Measurements from ENCODE around the gene RPE65.
"Not testable (repeated sequence)": the region's sequence is repeated elsewhere in the genome, so short reads cannot be mapped to it uniquely, and the experiment has no call there.

The RPE65 gene

DNA sequence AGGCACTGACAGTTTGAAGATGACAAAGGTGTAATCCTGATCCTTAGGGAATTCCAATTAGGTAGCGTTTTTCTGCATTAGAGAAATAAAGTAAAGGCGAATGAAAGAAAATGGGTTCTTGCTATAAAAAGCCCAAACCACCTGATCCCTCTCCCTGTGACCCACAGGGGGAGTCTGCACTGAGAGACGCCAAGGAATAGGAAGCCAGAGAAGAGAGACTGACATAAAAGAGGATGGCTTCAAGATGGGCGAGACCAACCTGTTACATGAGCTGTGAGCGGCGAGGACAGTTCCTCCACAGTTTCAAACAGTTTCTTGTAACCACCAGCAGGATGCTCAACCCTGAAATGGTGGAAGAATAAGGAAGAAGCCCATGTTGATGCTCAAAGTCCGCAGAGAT lies 1.4 kb downstream of the RPE65 start:
- DNase-seq, result no peak

DNA sequence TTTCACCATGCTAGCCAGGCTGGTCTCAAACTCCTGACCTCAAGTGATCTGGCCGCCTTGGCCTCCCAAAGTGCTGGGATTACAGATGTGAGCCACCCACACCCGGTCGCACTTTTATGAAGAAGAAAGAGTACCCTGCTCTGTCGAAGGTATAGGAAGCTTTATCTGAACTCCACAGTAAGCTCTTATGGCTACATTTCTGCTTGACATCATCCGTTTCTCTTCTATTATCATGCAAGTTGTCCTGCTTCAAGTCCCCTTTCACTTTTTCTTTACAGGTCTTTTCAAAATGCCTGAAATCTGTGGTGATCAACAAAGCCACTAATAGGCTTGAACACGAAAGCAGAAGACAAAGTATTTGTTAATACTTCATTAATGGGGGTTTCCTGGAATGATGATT lies 4.0 kb downstream of the RPE65 start:
- no peak for DNase-seq

DNA sequence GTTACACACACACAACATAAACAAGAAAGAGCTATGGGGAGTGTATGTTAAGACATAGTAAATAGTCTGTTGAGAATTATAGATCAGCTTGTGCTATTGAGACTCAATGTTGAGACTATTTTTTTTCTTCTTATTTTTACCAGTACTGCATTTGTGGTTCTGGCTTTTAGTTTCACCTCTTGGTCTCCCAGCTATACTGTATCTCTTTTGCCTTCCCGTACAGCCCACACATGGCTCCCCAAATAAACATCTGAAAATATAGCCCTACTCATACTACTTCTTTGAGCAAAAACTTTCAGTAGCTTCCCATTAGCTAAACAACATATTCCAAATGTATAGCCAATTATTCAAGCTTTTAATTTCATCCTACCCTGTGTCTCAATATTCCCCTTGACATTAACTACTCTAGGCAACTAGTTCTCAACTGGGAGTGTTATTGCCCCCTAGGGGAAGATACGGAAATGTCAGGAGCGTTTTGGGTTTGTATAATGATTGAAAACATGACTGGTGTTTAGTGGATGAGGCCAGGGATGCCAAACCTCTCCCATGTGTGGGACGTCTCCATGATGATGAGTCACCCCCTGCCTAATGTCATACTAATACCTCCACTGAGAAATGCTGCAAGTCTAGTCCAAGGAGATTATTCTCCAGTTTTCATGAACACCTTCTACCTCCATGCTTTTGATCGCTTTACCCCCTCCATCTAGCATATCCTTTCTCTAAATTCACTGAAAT lies 6.8 kb downstream of the RPE65 start:
- DNase-seq, result peak; percentile 3

DNA sequence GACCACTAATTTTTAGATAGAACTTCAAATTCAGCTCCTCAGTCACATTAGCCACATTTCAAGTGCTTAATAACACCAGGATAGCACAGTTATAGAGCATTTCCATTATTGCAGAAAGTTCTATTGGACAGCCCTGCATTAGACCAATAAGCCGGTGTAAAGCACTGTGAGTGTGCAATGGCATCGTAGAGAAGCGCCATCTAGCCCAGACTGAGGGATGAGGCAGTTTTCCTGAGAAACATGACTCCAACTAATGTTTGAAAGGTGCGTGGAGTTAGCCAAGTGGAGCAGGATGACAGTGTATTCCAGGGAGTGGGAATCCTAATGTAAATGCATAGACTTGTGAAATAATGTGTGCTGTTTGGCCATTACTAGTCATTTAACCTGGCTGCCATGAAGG lies 7.7 kb downstream of the RPE65 start:
- no peak for DNase-seq

DNA sequence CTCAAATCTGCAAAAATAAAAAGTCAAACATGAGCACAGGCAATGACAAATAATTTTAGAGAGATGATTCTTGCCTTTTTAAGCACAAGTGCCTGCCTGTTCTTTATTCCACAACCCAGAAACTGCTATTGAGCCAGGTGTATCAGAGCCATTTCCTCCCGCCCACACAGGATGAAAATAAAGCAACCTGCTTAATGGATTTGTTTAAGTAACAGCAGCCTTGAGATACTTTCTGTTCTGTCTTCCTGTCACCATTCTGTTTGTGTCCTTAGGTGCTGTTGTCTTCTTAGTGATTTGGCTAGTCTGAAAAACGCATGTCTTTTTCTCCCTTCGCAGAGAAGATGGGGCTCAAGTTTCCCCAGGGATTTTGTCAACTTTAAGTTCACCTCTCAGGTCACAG lies 11.4 kb downstream of the RPE65 start:
- DNase-seq, result no peak

DNA sequence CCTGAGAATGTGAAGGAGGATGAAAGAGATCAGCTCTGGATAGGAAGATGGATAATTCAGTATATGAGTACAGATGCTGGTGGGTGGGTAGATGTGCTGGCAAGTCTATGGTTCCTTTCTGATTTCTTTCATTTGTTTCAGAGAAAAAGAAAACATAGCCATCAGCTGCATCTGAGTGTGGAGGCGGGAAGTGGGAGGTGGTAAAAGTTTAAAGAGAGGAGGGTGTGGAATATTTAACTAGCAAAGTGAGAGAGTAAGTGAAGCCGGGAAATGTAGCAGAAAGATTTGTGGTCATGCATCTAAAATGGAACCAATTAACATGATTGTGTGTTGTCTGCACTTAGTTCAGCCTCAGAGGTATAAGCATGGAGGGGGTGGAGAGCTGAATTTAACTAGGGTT lies 16.4 kb downstream of the RPE65 start:
- DNase-seq, result no peak

DNA sequence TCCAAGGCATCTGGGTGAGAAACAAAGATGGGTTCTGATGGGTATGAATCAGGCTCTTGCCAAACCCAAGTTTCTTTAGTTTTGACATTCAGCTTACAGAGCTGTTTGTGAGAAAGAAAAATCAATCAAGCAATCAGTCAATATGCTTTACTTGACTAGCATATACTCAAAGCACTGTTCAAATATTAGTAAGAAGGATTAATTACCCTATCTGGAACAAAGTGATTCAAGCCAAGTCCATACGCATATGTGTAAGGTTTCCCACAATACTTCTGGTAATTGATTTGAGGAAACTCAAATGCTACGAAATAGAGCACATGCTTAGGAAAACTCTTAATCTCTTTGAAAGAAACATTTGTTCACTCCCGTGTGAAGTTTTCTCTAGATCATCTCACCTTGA lies 18.7 kb downstream of the RPE65 start:
- no peak for DNase-seq

DNA sequence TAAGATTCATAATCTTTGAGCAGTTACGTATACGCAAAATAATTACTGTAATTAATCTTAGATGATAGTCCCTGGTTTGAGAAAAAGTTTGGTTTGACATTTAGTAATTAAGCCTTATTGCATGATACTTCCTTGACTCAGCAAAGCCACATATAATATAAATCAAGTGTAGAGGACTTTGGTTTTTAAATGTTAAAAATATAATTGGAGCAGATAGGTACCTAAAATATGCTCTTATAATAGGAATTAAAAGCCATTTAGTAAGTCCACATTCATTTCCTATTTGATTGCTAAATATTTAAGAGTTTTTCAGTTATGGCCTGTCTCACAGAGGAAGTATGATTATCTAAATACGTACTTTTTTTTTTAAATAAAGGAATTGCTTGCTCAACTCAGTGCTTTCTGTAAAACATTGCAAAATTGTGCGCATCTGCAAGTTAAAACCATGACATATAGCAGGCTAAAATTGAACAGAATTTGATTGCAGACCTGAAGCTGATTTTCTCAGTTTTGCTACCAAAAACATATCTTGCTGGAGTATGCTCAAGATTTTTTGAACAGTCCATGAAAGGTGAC lies 20.4 kb downstream of the RPE65 start:
- no peak for DNase-seq

DNA sequence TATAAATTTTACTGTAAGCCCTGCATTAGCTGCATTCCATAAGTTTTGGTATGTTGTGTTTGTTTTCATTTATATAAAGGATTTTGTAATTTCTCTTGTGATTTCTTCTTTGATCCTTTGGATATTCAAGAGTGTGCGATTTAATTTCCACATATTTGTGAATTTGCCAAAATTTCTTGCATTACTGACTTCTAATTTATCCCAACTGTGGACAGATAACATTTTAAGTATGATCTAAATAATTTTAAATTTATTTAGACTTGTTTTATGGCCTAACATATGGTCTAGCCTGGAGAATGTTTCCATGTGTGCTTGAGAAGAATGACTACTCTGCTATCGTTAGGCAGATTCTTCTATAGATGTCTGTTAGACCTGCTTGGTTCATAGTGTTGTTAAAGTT lies 23.2 kb downstream of the RPE65 start:
- DNase-seq, result no peak

DNA sequence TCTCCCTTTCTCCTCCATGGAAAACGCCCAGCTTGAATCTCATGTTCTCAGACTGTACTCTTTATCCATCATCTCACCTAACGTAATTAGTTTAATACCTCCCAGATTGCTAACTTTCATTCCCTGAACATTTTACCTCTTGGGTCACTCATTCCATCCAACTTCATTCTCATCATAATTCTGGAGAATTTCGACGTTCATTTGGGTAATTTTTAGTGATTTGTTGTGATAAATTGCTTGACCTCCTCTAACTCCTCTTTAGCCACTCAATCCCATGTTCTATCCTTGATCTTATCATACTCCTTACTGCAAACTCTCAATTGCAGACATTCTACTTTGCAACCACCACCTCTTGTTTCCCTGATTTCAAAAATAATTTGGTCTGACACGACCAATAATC lies 28.4 kb downstream of the RPE65 start:
- DNase-seq, result no peak

DNA sequence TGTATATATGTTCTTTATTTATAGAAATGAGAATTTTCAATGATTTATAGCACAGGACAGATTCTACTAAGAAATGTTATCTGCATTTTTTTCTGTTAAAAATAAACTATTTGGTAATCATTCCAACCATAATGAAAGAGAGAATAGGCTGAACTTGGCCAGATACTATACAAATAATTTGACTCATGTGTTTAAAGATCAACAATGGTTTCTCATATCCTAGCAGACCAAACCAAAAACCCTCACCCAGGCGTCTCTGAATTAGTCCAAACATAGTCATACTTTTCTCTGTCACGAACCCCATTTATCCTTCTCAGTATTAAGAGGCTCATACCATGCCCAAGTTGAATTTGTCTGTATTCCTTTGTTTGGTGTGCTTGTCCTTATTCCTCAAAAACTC lies 40.3 kb downstream of the RPE65 start:
- no peak for DNase-seq

DNA sequence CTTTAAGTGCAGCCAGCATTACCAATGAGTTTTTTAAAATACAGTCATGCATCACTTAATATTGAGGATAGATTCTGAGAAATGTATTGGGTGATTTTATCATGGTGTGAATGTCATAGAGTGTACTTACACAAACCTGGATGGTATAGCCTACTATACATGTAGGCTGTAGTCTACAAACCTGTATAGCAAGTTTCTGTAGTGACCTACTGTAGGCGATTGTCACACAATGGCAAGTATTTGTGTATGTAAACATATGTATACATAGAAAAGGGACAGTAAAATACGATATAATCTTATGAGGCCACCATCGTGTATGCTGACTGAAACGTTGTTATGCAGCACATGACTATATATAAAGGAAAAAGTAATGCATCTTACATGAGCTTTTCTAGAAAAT lies 48.2 kb downstream of the RPE65 start:
- DNase-seq, result no peak

DNA sequence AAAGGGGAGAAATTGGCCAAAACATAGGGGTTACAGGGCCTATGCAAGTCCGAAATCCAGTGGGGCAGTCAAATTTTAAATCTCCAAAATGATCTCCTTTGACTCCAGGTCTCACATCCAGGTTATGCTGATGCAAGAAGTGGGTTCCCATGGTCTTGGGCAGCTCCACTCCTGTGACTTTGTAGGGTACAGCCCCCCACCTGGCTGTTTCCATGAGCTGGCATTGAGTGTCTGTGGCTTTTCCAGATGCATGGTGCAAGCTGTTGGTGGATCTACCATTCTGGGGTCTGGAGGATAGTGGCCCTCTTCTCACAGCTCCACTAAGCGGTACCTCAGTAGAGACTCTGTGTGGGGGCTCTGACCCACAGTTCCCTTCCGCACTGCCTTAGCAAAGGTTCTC lies 54.2 kb downstream of the RPE65 start:
- not testable (repeated sequence) for DNase-seq

DNA sequence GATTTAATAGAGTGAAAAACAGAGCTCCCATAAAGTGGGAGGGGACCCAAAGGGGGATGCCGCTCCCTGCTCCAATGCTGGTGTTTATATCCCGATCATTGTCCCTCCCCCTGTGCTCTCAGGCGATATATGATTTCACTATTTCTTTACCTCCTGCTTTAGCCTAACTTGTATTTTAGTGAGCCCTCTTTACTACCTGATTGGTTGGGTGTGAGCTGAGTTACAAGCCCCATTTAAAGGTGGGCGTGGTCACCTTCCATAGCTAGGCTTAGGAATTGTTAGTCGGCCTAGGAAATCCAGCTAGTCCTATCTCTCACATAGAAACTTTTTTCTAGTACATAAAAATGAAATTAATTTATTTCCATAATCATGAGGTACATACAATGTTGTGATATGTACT lies 57.3 kb downstream of the RPE65 start:
- DNase-seq, result not testable (repeated sequence)

DNA sequence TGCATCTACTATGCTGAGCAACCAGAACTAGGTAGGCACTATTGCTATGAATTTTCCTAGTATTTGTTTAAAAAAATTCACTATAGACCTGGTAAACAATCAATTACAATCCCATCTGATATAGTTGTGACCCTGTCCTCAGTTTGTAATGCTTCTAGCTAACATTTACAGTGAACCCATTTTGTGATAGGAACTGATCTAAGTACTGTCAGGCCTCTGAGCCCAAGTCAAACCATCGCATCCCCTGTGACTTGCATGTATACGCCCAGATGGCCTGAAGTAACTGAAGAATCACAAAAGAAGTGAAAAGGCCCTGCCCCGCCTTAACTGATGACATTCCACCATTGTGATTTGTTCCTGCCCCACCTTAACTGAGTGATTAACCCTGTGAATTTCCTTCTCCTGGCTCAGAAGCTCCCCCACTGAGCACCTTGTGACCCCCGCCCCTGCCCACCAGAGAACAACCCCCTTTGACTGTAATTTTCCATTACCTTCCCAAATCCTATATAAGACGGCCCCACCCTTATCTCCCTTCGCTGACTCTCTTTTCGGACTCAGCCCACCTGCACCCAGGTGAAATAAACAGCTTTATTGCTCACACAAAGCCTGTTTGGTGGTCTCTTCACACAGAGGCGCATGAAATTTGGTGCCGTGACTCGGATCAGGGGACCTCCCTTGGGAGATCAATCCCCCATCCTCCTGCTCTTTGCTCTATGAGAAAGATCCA lies 63.8 kb downstream of the RPE65 start:
- not testable (repeated sequence) for DNase-seq

DNA sequence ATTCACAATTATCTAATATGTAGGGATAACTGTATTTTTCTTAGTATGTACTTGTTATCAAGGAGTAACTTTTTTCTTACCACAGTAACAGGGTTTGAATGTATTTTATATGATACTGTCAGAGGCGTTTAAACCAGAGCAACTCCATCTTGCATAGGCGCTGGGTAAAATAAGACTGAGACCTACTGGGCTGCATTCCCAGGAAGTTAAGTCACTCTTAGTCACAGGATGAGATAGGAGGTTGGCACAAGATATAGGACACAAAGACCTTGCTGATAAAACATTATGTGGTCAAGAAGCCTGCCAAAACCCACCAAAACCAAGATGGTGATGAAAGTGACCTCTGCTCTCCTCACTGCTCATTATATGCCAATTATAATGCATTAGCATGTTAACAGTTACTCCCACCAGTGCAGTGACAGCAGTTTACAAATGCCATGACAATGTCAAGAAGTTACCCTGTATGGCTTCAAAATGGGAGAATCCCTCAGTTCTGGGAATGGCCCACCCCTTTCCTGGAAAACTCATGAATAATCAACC lies 64.8 kb downstream of the RPE65 start:
- no peak for DNase-seq

DNA sequence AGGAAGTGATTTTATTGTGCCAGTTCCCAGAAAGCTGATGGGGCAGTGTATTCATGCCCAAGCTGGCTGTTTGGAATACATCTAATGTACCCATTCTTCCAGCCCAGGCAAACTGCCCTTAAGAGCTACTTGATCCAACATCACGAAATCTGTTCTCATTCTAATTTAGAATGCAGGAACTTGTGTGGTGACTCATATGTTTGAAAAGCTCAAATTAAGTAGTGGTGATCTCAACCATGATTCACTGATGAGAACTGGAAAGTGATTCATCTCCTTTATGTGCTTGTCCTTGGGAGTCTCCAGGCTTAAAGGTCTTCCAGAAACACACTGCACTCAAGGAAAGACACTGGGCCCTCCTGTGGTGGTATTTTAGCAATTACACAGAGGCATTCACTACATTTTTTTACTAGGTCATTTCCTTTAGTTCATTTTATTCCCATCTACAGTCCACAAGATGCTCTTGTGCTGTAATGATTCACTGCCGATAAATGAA lies 65.4 kb downstream of the RPE65 start:
- no peak for DNase-seq

DNA sequence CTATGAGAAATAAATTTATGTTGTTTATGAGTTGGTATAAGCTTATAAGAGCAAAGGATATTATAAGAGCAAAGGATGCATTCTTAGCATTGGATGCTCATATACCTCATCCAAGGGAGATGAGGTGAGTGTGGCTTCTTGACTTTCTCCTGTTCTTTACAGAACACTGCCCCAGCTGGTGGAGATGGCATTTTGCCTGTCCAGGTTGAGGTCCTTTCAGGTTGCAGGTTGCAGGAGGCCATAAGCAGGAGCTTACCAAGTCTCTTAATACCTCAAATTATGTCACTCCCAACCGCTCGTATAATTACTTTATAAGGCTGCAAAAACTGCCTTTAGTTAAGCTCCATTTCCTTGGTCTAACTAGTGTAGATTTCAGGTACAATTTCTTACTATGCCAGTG lies 66.7 kb downstream of the RPE65 start:
- no peak for DNase-seq

DNA sequence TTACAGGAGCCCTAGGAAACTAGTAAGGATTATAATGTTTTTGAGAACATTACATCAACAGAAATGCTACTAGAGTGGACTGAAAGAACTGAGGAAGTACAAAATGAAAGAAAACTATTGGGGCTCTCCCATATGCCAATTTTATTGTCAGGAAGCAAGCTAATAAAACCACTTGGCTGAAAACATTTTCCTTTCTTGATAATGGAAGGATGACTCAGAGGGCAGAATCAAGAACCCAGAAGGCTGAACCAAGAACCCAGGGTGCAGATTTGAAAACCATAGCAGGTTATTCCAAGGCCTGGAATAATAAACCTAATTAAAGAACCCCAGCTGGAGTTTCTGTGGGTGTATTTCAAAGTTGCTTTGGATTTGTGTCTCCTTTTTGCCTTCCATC lies 70.7 kb downstream of the RPE65 start:
- no peak for DNase-seq
